Left lung (tissue), 10 donors: ENCODE results near the gene NPHP4. TPM values are rescaled to one million over a fixed set of nuclear protein-coding genes. Genes with fewer than 3 reads are reported as not detected.
A peak's percentile ranks its signal among the peaks of the same experiment; 100 is the strongest.

Experiments
- ATAC-seq: fragments of 200-7000 bp; cut with Tn5 transposase; one replicate; pipeline ENCODE4 v1.9.1; 2020; ENCODE audit warnings: moderate library complexity
- DNase-seq, 4 donors: peaks; one replicate each; pipeline ENCODE4 v3.0.0-alpha.2; 2013 to 2020
- H3K27ac ChIP-seq, 2 donors: fragments of 200-600 bp; sonication (generic) in 1 of 2; one replicate each; pipeline versions ENCODE4 v1.5.0 to v1.8.0; 2020 to 2021
- H3K27me3 ChIP-seq, 2 donors: fragments of 200-600 bp; sonication (generic) in 1 of 2; one replicate each; pipeline versions ENCODE4 v1.5.0 to v1.8.0; 2020 to 2021
- H3K36me3 ChIP-seq, 2 donors: fragments of 200-600 bp; sonication (generic) in 1 of 2; one replicate each; pipeline versions ENCODE4 v1.5.0 to v1.8.0; 2020 to 2021
- H3K4me1 ChIP-seq, 2 donors: fragments of 200-600 bp; one replicate each; pipeline ENCODE4 v1.8.0; 2021
- H3K4me3 ChIP-seq, 2 donors: fragments of 200-600 bp; sonication (generic) in 1 of 2; one replicate each; pipeline versions ENCODE4 v1.5.0 to v1.8.0; 2020 to 2021; ENCODE audit warnings: mild to moderate bottlenecking in 1 of 2
- H3K9me3 ChIP-seq, 2 donors: fragments of 200-600 bp; sonication (generic) in 1 of 2; one replicate each; pipeline versions ENCODE4 v1.5.0 to v1.8.0; 2020 to 2021
- CTCF ChIP-seq, 2 donors: fragments of 200-600 bp; sonication (generic) in 1 of 2; IDR thresholded peaks; one replicate each; pipeline versions ENCODE4 v1.5.0 to v1.8.0; 2021; ENCODE audit warnings: antibody characterized with exemption in 2 of 2
- intact Hi-C, 2 donors: fragments of 100-400 bp; cut with DNase I; formaldehyde crosslinking; loops; one replicate each; pipeline versions ENCODE4 v1.11.2 to v1.14.2; 2022
- polyA plus RNA-seq, 6 donors: library from polyadenylated mRNA; unstranded; fragments of 120-200 nt; gene quantifications; one replicate each; pipeline ENCODE4 v1.2.1, GENCODE V29; 2013; ENCODE audit not compliant: insufficient read length in 6 of 6
- total RNA-seq, 2 donors: library from RNA; stranded (reverse); fragmentation: NEBNext Ultra II Directional; extraction: Animal tissue kit (Norgen Biotek cat#: 25700); gene quantifications; one replicate each; pipeline ENCODE4 v1.2.1, GENCODE V29; 2021
- donor health status: DM: no; HTN: yes; CAD: no.
- donor health status: DM: no; HTN: no; CAD: no.

The NPHP4 gene
- total and polyA plus RNA-seq, 8 donors, result 9.4 to 16.4 (median 10.2) TPM

GRCh38 chr1:5901841-5902240, 90.4 kb downstream of the NPHP4 start:
- DNase-seq (peak in 1 of 4 donors; percentile 4), ATAC-seq (no peak)
- H3K27ac ChIP-seq, result no peak overlapping the region
- H3K4me3 ChIP-seq, result no peak overlapping the region
- no peaks in the 10 kb centered on the region for H3K27me3 ChIP-seq
- H3K36me3 ChIP-seq, result peaks cover 0 to 69% of the 10 kb centered on the region in 2 donors
- TF ChIP-seq CTCF (IDR thresholded peaks at IDR 0.05), result no peak
- H3K9me3 ChIP-seq, result no peaks in the 10 kb centered on the region
- intact Hi-C loops, result no loop called here
- H3K4me1 ChIP-seq, result no peaks in the 10 kb centered on the region

- Histone ChIP-seq H3K27ac (no peak overlapping the region), H3K4me3 (no peak overlapping the region), H3K9me3 (no peaks in the 10 kb centered on the region), H3K4me1 (no peaks in the 10 kb centered on the region), H3K27me3 (no peaks in the 10 kb centered on the region), H3K36me3 (peaks cover 0 to 65% of the 10 kb centered on the region in 2 donors)
- DNase-seq (peak in 1 of 4 donors; percentile 2), ATAC-seq (no peak)
- TF ChIP-seq CTCF (IDR thresholded peaks at IDR 0.05), result no peak
- intact Hi-C loops, result no loop called here
Observed at GRCh38 chr1:5901150-5901549, 91.1 kb downstream of the NPHP4 start.

GRCh38 chr1:5898266-5898665, 94.0 kb downstream of the NPHP4 start:
- intact Hi-C loops, result no loop called here
- no peak for TF ChIP-seq CTCF (IDR thresholded peaks at IDR 0.05)
- Histone ChIP-seq H3K27me3 (no peaks in the 10 kb centered on the region), H3K4me3 (no peak overlapping the region), H3K9me3 (no peaks in the 10 kb centered on the region), H3K36me3 (peaks cover 0 to 40% of the 10 kb centered on the region in 2 donors), H3K4me1 (no peaks in the 10 kb centered on the region), H3K27ac (no peak overlapping the region)
- DNase-seq (no peak), ATAC-seq (no peak)

GRCh38 chr1:5896706-5897660, 95.2 kb downstream of the NPHP4 start:
- H3K4me3 ChIP-seq, result no peak overlapping the region
- no peaks in the 10 kb centered on the region for H3K4me1 ChIP-seq
- TF ChIP-seq CTCF (IDR thresholded peaks at IDR 0.05), result no peak
- H3K9me3 ChIP-seq, result no peaks in the 10 kb centered on the region
- H3K27ac ChIP-seq, result no peak overlapping the region
- no peaks in the 10 kb centered on the region for H3K27me3 ChIP-seq
- DNase-seq (no peak), ATAC-seq (no peak)
- H3K36me3 ChIP-seq, result peaks cover 0 to 35% of the 10 kb centered on the region in 2 donors
- intact Hi-C loops, result no loop called here
